ENCODE measurements around the gene BFAR. TPM values are rescaled to one million over a fixed set of nuclear protein-coding genes. Genes with fewer than 3 reads are reported as not detected.

Gene BFAR
- total RNA-seq, 4 donors from 2014 or later = 56.4 to 104 (median 83.1) TPM

- H3K27me3 ChIP-seq = no peaks in the 10 kb centered on the region
- H3K4me3 ChIP-seq (replicated peaks in 1 of 3) = no peak overlapping the region
- WGBS, 2 donors = 95 to 100% methylated on average over 14 of the region's 14 CpGs
- TF ChIP-seq CTCF (IDR thresholded peaks at IDR 0.05) (no peak), POLR2A (IDR thresholded peaks at IDR 0.05) (no peak)
- no peak for DNase-seq
- H3K36me3 ChIP-seq = peaks cover 49 to 53% of the 10 kb centered on the region in 2 donors
- H3K4me1 ChIP-seq = no peaks in the 10 kb centered on the region
- intact Hi-C loops (cut with DNase I) = no loop called here
- no peaks in the 10 kb centered on the region for H3K9me3 ChIP-seq
- no peak overlapping the region for H3K27ac ChIP-seq
Observed at GRCh38 chr16:14611660-14612059, 21.1 kb upstream of the BFAR start.

- no peak for DNase-seq
- no peak overlapping the region for H3K4me3 ChIP-seq (replicated peaks in 1 of 3)
- no peaks in the 10 kb centered on the region for H3K4me1 ChIP-seq
- 94 to 96% methylated on average over 4 of the region's 4 CpGs for WGBS, 2 donors
- no peak for TF ChIP-seq CTCF (IDR thresholded peaks at IDR 0.05)
- TF ChIP-seq POLR2A (IDR thresholded peaks at IDR 0.05) = no peak
- no peaks in the 10 kb centered on the region for H3K9me3 ChIP-seq
- H3K36me3 ChIP-seq = peaks cover 34 to 35% of the 10 kb centered on the region in 2 donors
- no peaks in the 10 kb centered on the region for H3K27me3 ChIP-seq
- intact Hi-C loops (cut with DNase I) = no loop called here
- H3K27ac ChIP-seq = no peak overlapping the region
Observed at GRCh38 chr16:14613991-14614390, 18.8 kb upstream of the BFAR start.

- no peak for TF ChIP-seq CTCF (IDR thresholded peaks at IDR 0.05)
- H3K36me3 ChIP-seq = peaks cover 19 to 20% of the 10 kb centered on the region in 2 donors
- no peaks in the 10 kb centered on the region for H3K27me3 ChIP-seq
- no peak overlapping the region for H3K27ac ChIP-seq
- intact Hi-C loops (cut with DNase I) = no loop called here
- WGBS, 2 donors = 81 to 97% methylated on average over 4 of the region's 4 CpGs
- H3K9me3 ChIP-seq = no peaks in the 10 kb centered on the region
- DNase-seq = no peak
- H3K4me3 ChIP-seq (replicated peaks in 1 of 3) = no peak overlapping the region
- H3K4me1 ChIP-seq = no peaks in the 10 kb centered on the region
Observed at GRCh38 chr16:14616280-14616679, 16.5 kb upstream of the BFAR start.

GRCh38 chr16:14618566-14618965 is 14.2 kb upstream of the BFAR start:
- Histone ChIP-seq H3K27me3 (no peaks in the 10 kb centered on the region), H3K27ac (no peak overlapping the region), H3K9me3 (no peaks in the 10 kb centered on the region), H3K4me3 (replicated peaks in 1 of 3) (no peak overlapping the region), H3K4me1 (no peaks in the 10 kb centered on the region), H3K36me3 (peaks cover 16 to 19% of the 10 kb centered on the region in 2 donors)
- 92 to 94% methylated on average over 7 of the region's 7 CpGs for WGBS, 2 donors
- intact Hi-C loops (cut with DNase I) = no loop called here
- no peak for TF ChIP-seq CTCF (IDR thresholded peaks at IDR 0.05)
- TF ChIP-seq POLR2A (IDR thresholded peaks at IDR 0.05) = no peak
- no peak for DNase-seq

GRCh38 chr16:14627078-14627477 is 5.7 kb upstream of the BFAR start:
- intact Hi-C loops (cut with DNase I) = no loop called here
- H3K36me3 ChIP-seq = peaks cover 27 to 30% of the 10 kb centered on the region in 2 donors
- no peak for DNase-seq
- H3K9me3 ChIP-seq = no peaks in the 10 kb centered on the region
- TF ChIP-seq POLR2A (IDR thresholded peaks at IDR 0.05) = no peak
- no peak for TF ChIP-seq CTCF (IDR thresholded peaks at IDR 0.05)
- H3K4me3 ChIP-seq (replicated peaks in 1 of 3) = no peak overlapping the region
- H3K27me3 ChIP-seq = no peaks in the 10 kb centered on the region
- peaks cover 12 to 23% of the 10 kb centered on the region in 2 donors for H3K4me1 ChIP-seq
- no peak overlapping the region for H3K27ac ChIP-seq
- WGBS, 2 donors = 93 to 96% methylated on average over 4 of the region's 4 CpGs

Data from thyroid gland (tissue), 4 donors.